ENCODE results near the gene TUBGCP2. TPM values are rescaled to one million over a fixed set of nuclear protein-coding genes. Genes with fewer than 3 reads are reported as not detected.

The TUBGCP2 gene
- total RNA-seq, 1 experiment from 2014 or later, result 35.4 TPM

DNA sequence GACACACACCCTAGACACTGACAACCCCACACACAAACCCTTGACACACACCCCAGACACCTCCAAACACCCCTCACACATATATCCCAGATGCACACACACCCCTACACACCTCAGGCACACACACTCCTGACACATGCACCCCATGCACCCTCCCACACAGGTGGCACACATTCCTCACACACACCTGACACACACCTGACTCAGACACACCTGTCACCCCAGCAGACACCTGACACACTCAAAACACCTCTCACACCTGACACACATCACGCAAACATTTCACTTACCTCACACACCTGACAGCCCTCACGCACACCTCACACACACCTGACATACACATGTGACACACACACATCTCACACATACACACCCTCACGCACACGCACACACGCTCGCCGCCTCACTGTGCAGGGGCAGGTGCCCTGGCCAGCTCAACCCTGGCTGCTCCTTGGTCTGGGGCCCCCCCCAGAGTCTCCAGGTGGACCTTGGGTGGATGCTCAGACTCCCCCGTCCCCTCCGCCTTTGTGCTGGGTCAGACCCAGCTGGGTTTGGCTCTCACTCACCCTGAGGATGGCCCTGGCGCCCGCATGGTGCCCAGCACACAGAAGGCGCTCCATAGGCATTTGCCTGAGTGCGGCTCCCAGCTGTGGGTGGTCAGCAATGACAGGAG, 31.2 kb upstream of the TUBGCP2 start:
- ATAC-seq, result no peak

More for the DNA sequence above, 31.2 kb upstream of the TUBGCP2 start:
- no TSS peak for BruUV-seq (replicated peaks)
- no peak overlapping the region for H3K4me2 ChIP-seq (ENCODE audit: low read length)
- DNase-seq (ENCODE audit: low read depth, low spot score), result no peak
- no peak overlapping the region for H3K4me3 ChIP-seq (replicated peaks in 1 of 2; ENCODE audit: low read depth in 1 of 2, low read length in 2 of 2)
- H3K9me2 ChIP-seq (ENCODE audit: insufficient read depth), result no peaks in the 10 kb centered on the region
- POLR2A ChIA-PET, result no interaction called here
- H3K4me1 ChIP-seq (ENCODE audit: control insufficient read depth in 1 of 2, insufficient read depth in 2 of 2, low read length in 2 of 2), result peaks cover 0 to 8% of the 10 kb centered on the region in 2 experiments; a peak in 1 of 4 replicates
- no peaks in the 10 kb centered on the region for H4K20me1 ChIP-seq (ENCODE audit: insufficient read depth)
- CTCF ChIA-PET, result no interaction called here
- no peak for TF ChIP-seq POLR2A (IDR thresholded peaks at IDR 0.05; ENCODE audit: borderline replicate concordance, extremely low read depth, insufficient read depth, insufficient read length)
- TF ChIP-seq, protein P1, sequence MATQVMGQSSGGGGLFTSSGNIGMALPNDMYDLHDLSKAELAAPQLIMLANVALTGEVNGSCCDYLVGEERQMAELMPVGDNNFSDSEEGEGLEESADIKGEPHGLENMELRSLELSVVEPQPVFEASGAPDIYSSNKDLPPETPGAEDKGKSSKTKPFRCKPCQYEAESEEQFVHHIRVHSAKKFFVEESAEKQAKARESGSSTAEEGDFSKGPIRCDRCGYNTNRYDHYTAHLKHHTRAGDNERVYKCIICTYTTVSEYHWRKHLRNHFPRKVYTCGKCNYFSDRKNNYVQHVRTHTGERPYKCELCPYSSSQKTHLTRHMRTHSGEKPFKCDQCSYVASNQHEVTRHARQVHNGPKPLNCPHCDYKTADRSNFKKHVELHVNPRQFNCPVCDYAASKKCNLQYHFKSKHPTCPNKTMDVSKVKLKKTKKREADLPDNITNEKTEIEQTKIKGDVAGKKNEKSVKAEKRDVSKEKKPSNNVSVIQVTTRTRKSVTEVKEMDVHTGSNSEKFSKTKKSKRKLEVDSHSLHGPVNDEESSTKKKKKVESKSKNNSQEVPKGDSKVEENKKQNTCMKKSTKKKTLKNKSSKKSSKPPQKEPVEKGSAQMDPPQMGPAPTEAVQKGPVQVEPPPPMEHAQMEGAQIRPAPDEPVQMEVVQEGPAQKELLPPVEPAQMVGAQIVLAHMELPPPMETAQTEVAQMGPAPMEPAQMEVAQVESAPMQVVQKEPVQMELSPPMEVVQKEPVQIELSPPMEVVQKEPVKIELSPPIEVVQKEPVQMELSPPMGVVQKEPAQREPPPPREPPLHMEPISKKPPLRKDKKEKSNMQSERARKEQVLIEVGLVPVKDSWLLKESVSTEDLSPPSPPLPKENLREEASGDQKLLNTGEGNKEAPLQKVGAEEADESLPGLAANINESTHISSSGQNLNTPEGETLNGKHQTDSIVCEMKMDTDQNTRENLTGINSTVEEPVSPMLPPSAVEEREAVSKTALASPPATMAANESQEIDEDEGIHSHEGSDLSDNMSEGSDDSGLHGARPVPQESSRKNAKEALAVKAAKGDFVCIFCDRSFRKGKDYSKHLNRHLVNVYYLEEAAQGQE (IDR thresholded peaks at IDR 0.05; ENCODE audit: low read depth), result no peak
- TF ChIP-seq CBX3 (IDR thresholded peaks at IDR 0.05; ENCODE audit: low read depth), result no peak
- intact Hi-C loops (cut with micrococcal nuclease), result no loop called here
- no peaks in the 10 kb centered on the region for H3K36me3 ChIP-seq (ENCODE audit: control insufficient read depth in 1 of 2, insufficient read depth in 2 of 2, low read length in 2 of 2)
- no peaks in the 10 kb centered on the region for H3K27me3 ChIP-seq (ENCODE audit: insufficient read depth, low read length)
- H3K9me3 ChIP-seq (ENCODE audit: control insufficient read depth in 1 of 2, insufficient read depth in 1 of 2, low read depth in 1 of 2, low read length in 2 of 2), result no peaks in the 10 kb centered on the region
- no peak overlapping the region for H2AFZ ChIP-seq (ENCODE audit: low read depth, low read length, poor library complexity, severe bottlenecking)
- RAD21 ChIA-PET (ENCODE audit: low non-redundant PET in 1 of 2, low total read pairs in 2 of 2, uncharacterized antibody in 2 of 2, unreplicated experiment in 2 of 2), result no interaction called here
- H3K79me2 ChIP-seq (ENCODE audit: insufficient read depth, low read length), result no peaks in the 10 kb centered on the region
- no peak overlapping the region for H3K9ac ChIP-seq (ENCODE audit: low read length)
- no peak overlapping the region for H3K27ac ChIP-seq (ENCODE audit: low read depth, low read length)
